ENCODE data around the gene CGB3. TPM values are rescaled to one million over a fixed set of nuclear protein-coding genes. Genes with fewer than 3 reads are reported as not detected.

The CGB3 gene
- total RNA-seq, 1 donor from 2014 or later = not detected

GRCh38 chr19:48988860-48989259, 35.3 kb downstream of the CGB3 start:
- TF ChIP-seq CTCF (IDR thresholded peaks at IDR 0.05) = no peak
- Histone ChIP-seq H3K27me3 (no peaks in the 10 kb centered on the region), H3K36me3 (peaks cover 40% of the 10 kb centered on the region), H3K27ac (no peak overlapping the region), H3K4me1 (peaks cover 12% of the 10 kb centered on the region), H3K4me3 (no peak overlapping the region), H3K9me3 (no peaks in the 10 kb centered on the region)
- ATAC-seq = no peak
- intact Hi-C loops (cut with DNase I) = no loop called here
- DNase-seq = no peak

- no peaks in the 10 kb centered on the region for H3K9me3 ChIP-seq
- TF ChIP-seq CTCF (IDR thresholded peaks at IDR 0.05) = no peak
- DNase-seq (no peak), ATAC-seq (no peak)
- peaks cover 44% of the 10 kb centered on the region for H3K36me3 ChIP-seq
- no peaks in the 10 kb centered on the region for H3K27me3 ChIP-seq
- intact Hi-C loops (cut with DNase I) = no loop called here
- H3K4me1 ChIP-seq = peaks cover 12% of the 10 kb centered on the region
- no peak overlapping the region for H3K27ac ChIP-seq
- no peak overlapping the region for H3K4me3 ChIP-seq
Observed at GRCh38 chr19:48988286-48988685, 35.8 kb downstream of the CGB3 start.

GRCh38 chr19:48987323-48987722, 36.8 kb downstream of the CGB3 start:
- Histone ChIP-seq H3K9me3 (no peaks in the 10 kb centered on the region), H3K27me3 (no peaks in the 10 kb centered on the region), H3K36me3 (peaks cover 54% of the 10 kb centered on the region), H3K4me1 (peaks cover 12% of the 10 kb centered on the region), H3K4me3 (no peak overlapping the region), H3K27ac (no peak overlapping the region)
- DNase-seq (no peak), ATAC-seq (no peak)
- TF ChIP-seq CTCF (IDR thresholded peaks at IDR 0.05) = no peak
- intact Hi-C loops (cut with DNase I) = no loop called here

GRCh38 chr19:48986211-48986610, 37.9 kb downstream of the CGB3 start:
- H3K27me3 ChIP-seq = no peaks in the 10 kb centered on the region
- peaks cover 64% of the 10 kb centered on the region for H3K36me3 ChIP-seq

GRCh38 chr19:48985711-48986110, 38.4 kb downstream of the CGB3 start:
- TF ChIP-seq CTCF (IDR thresholded peaks at IDR 0.05) = no peak
- ATAC-seq (no peak), DNase-seq (no peak)
- H3K27me3 ChIP-seq = no peaks in the 10 kb centered on the region
- no peak overlapping the region for H3K27ac ChIP-seq
- no peak overlapping the region for H3K4me3 ChIP-seq
- no peaks in the 10 kb centered on the region for H3K9me3 ChIP-seq
- intact Hi-C loops (cut with DNase I) = no loop called here
- peaks cover 69% of the 10 kb centered on the region for H3K36me3 ChIP-seq
- H3K4me1 ChIP-seq = no peaks in the 10 kb centered on the region

More at GRCh38 chr19:48986211-48986610, 37.9 kb downstream of the CGB3 start:
- ATAC-seq (no peak), DNase-seq (no peak)
- no peak overlapping the region for H3K4me3 ChIP-seq
- H3K4me1 ChIP-seq = peaks cover 3% of the 10 kb centered on the region
- H3K9me3 ChIP-seq = no peaks in the 10 kb centered on the region
- no peak for TF ChIP-seq CTCF (IDR thresholded peaks at IDR 0.05)
- intact Hi-C loops (cut with DNase I) = no loop called here
- no peak overlapping the region for H3K27ac ChIP-seq

- no peak for DNase-seq
- Histone ChIP-seq H3K4me3 (no peak overlapping the region), H3K27ac (no peak overlapping the region), H3K27me3 (no peaks in the 10 kb centered on the region), H3K9me3 (no peaks in the 10 kb centered on the region), H3K36me3 (peaks cover 69% of the 10 kb centered on the region), H3K4me1 (no peaks in the 10 kb centered on the region)
- no peak for TF ChIP-seq CTCF (IDR thresholded peaks at IDR 0.05)
- intact Hi-C loops (cut with DNase I) = no loop called here
- ATAC-seq = no peak
Observed at GRCh38 chr19:48982280-48982679, 41.9 kb downstream of the CGB3 start.

Data from upper lobe of right lung (tissue), 1 donor.